ENCODE results near the gene COTL1.

Gene COTL1

GRCh38 chr16:84597931-84598351, 19.9 kb downstream of the COTL1 start:
- in situ Hi-C loops (cut with HindIII; ENCODE audit: low sequenced_read_pairs) = no loop called here

GRCh38 chr16:84597528-84597896, 20.4 kb downstream of the COTL1 start:
- in situ Hi-C loops (cut with HindIII; ENCODE audit: low sequenced_read_pairs) = no loop called here

DNA sequence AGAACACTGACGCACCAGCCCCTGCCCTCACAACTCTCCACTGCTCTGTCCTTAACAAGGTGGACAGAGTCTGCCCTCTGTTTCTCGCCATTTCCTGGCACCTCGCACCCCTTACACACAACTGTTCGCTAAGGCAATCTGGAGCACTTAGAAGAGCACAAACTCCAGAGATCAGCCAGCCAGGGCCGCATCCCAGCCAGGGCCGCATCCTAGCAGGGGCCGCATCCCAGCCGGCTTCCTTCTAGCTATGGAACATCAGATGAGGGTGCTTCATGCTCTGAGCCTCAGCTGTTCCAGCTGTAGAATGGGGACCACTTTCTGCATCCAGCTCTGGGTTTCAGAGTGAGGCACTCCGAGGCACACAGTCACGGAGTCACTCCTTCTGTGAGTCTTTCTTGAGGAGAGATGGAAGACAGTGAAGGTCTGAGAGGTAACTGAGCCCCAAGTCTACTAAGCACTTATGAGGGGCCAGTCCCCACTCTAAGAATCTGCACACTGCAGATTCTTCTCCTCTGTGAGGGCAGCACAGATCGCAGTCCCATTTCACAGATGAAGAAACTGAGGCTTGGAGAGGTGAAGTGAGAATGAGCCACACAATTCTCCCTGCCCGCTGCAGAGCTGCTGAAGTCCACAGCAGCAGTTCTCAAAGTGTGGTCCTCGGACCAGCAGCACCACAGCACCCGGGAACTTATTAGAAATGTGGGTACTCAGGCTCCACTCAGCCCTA, 20.9 kb downstream of the COTL1 start:
- in situ Hi-C loops (cut with HindIII; ENCODE audit: low sequenced_read_pairs) = no loop called here

GRCh38 chr16:84596161-84596560, 21.7 kb downstream of the COTL1 start:
- in situ Hi-C loops (cut with HindIII; ENCODE audit: low sequenced_read_pairs) = no loop called here

GRCh38 chr16:84595052-84595481, 22.8 kb downstream of the COTL1 start:
- in situ Hi-C loops (cut with HindIII; ENCODE audit: low sequenced_read_pairs) = no loop called here

DNA sequence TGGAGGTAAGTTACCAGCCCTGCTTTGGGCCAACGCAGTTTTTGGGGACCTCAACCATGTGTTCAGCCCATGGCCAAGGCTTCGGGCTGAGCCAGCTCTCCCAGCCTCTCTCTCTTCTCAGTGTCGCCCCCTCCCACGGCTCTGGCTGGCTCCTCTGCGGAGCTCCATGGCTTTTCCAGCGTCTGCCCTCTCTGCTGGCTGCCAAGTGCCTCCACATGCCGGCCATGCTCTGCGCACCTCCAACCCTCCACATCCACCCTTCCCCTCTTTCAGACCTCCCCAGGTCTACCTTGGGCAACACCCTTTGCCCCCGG, 23.2 kb downstream of the COTL1 start:
- in situ Hi-C loops (cut with HindIII; ENCODE audit: low sequenced_read_pairs) = no loop called here

- in situ Hi-C loops (cut with HindIII; ENCODE audit: low sequenced_read_pairs) = no loop called here
Observed at GRCh38 chr16:84593825-84594724, 23.8 kb downstream of the COTL1 start.

DNA sequence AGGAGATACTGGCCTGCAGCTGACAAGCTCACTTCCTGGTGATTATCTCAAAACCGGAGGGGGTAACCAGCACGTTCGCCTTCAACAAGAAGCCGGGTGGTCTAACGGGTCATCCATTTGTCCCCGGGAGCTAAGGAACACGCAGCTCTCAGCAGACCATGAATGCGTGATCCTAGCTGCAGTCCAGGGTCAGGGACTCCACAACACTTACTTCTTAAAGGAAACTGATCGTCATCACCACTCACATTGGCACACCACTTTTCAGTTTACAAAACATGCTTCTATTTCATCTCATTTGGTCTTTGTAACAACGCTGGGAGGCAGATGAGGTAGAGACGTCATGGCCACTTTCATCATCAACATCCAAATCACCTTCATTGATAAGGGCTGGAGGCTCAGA, 25.2 kb downstream of the COTL1 start:
- in situ Hi-C loops (cut with HindIII; ENCODE audit: low sequenced_read_pairs) = no loop called here

DNA sequence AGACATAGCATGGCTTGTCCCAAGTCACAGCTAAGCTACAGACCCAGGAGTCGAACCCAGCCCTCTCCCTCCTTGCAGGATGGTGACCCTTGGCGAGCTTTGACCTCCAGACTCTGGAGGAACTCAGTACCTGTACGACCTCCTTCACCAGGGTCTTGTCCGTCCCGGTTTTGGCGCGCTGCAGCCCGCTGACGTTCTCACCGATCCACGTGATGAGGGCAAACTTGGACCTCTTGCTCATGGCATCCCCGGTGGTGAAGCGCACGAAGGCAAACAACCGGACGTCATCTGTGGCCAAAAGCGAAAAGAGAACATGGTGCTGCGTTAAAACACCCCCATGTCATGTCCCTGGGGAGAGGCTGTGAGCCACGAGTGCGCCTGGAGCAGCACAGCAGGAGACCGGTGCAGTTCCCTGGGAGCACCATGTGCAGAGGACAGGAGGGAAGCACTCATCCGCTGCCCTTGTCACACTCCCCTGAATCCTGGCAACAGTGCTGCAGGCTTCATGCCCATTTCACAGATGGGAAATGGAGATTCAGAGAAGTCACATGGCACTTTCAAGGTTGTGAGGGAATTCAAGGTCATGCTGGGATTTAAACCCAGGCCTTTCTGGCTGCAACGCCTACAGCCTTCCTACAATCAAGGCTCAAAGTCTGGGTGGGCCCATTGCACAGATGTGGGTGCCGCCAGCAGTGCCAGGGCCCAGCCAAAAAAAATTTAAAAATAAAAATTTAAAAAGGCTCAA, 27.7 kb downstream of the COTL1 start:
- in situ Hi-C loops (cut with HindIII; ENCODE audit: low sequenced_read_pairs) = no loop called here

DNA sequence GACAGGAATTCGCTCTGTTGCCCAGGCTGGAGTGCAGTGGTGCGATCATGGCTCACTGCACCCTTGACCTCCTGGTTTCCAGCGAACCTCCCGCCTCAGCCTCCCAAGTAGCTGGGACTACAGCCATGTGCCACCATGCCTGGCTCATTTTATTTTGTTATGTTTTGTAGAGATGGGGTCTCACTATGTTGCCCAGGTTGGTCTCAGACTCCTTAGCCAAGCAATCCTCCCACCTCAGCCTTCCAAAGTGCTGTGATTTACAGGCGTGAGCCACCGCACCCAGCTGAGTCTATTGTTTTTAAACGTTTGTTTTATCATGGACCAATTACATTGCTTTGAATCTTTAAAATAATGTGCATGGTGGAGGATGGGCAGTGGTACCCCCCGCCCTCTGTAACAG, 28.9 kb downstream of the COTL1 start:
- in situ Hi-C loops (cut with HindIII; ENCODE audit: low sequenced_read_pairs) = no loop called here

DNA sequence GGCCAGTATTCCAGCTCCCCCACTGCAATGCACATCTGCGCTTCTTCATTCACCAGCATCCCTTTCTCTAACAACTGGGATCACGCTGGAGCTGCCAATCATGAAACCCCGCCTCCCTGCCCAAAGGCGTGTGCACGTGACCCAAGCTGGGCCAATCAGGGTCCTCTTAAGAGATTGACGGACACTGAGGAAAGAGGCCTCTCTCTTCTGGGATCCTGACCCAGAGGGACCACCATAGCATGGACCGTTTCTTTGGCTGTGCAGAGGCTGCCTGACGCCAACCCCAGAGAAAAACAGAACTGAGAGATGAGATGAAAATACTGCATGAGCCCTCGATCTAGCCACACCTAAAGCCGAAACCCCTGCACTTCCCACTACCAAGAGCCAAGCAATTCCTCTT, 32.0 kb downstream of the COTL1 start:
- in situ Hi-C loops (cut with HindIII; ENCODE audit: low sequenced_read_pairs) = no loop called here

DNA sequence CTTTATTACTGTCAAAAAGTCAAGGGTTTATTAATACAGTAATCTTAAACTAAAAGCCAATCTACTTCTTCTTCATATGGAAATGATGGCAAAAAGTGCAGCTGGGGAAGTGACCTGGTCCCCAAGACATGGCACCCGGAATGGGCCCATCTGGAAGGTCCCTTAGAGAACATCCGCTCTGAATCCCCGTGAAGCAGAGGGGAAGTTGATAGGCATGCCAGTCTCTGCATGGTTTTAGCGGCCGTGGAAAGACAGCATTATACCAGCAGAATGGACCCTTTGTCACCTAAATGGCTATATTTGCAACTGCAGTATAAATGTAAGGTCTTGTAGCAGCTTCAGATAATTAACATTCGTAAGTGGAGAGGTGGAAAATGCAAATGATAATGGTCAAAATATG, 32.4 kb downstream of the COTL1 start:
- in situ Hi-C loops (cut with HindIII; ENCODE audit: low sequenced_read_pairs) = no loop called here

DNA sequence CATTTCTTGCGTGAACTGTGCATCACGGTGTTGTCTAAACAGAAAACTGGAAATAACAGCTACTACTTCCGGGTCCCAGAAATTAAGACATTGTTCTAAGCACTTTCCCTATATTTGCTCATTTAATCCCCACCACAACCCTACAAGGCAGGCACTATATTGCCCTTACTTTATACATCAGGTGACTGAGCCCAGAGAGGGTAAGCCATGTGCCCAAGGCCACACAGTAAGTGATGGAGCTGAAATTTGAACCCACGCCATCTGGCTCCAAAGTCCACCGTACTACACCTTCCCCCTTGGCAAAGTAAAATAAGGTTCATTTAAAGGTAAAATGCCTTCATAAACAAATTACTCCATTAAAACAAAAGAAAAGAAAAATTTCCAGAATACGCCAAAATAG, 33.2 kb downstream of the COTL1 start:
- in situ Hi-C loops (cut with HindIII; ENCODE audit: low sequenced_read_pairs) = no loop called here

GRCh38 chr16:84583995-84584394, 33.9 kb downstream of the COTL1 start:
- in situ Hi-C loops (cut with HindIII; ENCODE audit: low sequenced_read_pairs) = no loop called here

GRCh38 chr16:84582958-84583516, 34.8 kb downstream of the COTL1 start:
- in situ Hi-C loops (cut with HindIII; ENCODE audit: low sequenced_read_pairs) = no loop called here

DNA sequence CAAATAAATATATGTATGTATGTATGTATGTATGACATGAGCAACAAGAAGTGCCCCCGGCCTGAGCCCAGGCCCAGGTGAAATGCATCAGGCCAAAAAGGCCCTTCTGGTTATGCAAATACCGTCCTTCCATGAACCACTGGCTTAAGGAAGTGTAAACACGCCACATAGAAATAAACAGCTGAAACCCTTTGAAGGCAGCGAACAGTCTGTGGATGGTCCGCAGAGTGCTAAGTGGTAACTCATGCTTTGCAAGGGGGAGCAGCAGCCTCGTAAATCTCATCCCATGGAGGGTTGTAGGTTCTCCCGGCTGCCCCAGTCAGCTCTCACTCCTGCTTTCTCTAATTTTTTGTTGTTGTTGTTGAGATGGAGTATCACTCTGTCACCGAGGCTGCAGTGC, 36.7 kb downstream of the COTL1 start:
- in situ Hi-C loops (cut with HindIII; ENCODE audit: low sequenced_read_pairs) = no loop called here

DNA sequence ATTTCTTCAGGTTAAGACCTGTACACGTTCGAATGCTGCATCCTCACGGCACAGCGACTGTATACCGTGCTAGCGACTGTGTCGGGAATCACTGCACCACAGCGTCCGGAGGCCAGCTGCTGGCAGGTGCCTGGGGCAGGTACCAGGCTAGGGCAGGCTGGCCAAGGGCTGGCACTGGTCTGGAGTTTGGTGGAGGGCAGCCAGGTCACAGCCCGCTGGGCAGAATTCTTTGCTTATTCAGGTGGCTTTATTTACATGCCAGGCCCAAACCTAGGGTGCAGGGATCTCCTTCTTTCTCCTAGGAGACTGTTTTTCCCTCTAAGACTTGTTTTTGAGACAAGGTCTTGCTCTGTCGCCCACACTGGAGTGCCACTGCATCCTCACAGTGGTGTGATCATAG, 37.9 kb downstream of the COTL1 start:
- in situ Hi-C loops (cut with HindIII; ENCODE audit: low sequenced_read_pairs) = no loop called here

DNA sequence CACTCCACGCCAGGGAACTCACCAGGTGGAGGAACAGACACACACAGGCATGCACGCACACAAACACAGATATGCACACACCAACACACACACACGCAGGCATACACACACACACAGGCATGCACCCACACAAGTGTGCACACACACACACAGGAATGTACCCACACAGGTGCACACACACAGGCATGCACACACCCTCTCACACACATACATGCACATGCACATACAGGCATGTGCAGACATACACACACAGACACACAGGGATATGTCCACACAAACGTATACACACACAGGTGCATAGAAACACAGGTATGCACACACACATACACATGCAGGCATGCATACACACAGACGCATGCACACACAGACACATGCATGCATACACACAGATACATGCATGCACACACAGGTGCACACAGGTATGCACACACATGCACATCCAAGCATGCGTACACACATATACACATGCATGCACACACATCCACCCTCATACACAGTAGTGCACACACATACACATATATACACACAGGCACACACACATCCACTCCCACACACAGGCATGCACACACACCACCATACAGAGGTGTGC, 39.2 kb downstream of the COTL1 start:
- in situ Hi-C loops (cut with HindIII; ENCODE audit: low sequenced_read_pairs) = no loop called here

DNA sequence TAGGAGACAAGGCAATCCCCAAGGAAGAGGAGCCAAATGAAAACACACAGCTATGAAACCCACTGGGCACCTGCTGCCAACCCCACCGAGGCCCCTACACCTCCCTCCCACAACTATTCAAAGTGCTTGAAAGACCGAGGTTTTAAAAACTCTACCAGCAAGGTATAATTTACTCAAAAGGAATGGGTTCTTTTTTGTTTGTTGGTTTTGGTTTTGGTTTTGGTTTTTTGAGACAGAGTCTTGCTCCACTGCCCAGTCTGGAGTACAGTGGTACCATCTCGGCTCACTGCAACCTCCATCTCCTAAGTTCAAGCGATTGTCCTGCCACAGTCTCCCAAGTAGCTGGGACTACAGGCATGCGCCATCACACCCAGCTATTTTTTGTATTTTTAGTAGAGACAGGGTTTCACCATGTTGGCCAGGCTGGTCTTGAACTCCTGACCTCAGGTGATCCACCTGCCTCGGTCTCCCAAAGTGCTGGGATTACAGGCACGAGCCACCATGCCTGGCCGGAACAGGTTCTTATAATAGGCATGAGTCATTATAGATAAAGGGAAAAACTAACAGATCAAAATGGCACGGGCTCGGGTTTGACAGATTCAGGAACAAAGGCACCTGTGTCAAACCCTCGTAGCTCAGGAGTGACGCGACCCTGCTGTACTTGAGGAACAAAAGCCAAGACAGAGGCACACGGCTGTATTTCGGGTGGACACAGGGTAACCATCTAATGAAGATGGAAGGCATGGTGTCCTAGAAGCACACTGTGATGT, 40.7 kb downstream of the COTL1 start:
- in situ Hi-C loops (cut with HindIII; ENCODE audit: low sequenced_read_pairs) = no loop called here

DNA sequence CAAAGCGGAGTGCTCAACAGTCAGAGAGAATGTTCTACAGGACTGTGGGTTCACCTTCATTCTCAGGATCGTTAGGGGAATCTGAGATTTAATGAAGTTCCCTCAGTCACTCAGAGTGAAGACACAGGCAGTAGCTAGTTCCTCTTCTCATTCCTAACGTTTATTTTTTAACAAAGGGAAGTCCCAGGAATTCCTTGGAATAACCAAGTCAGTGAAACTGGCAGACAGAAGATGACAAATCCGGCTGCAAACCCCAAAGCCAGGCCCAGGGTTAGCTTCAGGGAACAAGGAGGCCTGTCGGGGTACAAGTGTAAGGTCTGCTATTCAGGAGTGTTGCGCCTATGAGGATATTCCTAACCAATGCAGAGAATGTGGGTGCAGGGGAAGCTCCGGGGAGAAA, 42.0 kb downstream of the COTL1 start:
- in situ Hi-C loops (cut with HindIII; ENCODE audit: low sequenced_read_pairs) = no loop called here
